ENCODE results near the gene USH1C. TPM values are rescaled to one million over a fixed set of nuclear protein-coding genes. Genes with fewer than 3 reads are reported as not detected.

USH1C gene
- total RNA-seq, 2 donors from 2014 or later, result not detected

GRCh38 chr11:17528181-17528691 is 16.0 kb downstream of the USH1C start:
- Histone ChIP-seq H3K27me3 (replicated peaks; ENCODE audit: insufficient read depth) (no peaks in the 10 kb centered on the region), H3K36me3 (no peaks in the 10 kb centered on the region), H3K4me1 (replicated peaks) (no peaks in the 10 kb centered on the region), H3K27ac (no peak overlapping the region), H3K9me3 (no peaks in the 10 kb centered on the region), H3K4me3 (no peak overlapping the region)
- 62% methylated on average over 9 of the region's 9 CpGs for WGBS
- no peak for DNase-seq (ENCODE audit: low spot score)
- intact Hi-C loops (cut with DNase I), result no loop called here
- TF ChIP-seq CTCF (IDR thresholded peaks at IDR 0.05), result peak in 2 of 4 experiments; percentile 24 to 43
- TF ChIP-seq POLR2AphosphoS5 (IDR thresholded peaks at IDR 0.05), result no peak

- no peak overlapping the region for H3K4me3 ChIP-seq
- WGBS, result 82% methylated on average over 3 of the region's 3 CpGs
- H3K9me3 ChIP-seq, result no peaks in the 10 kb centered on the region
- no peaks in the 10 kb centered on the region for H3K4me1 ChIP-seq (replicated peaks)
- TF ChIP-seq POLR2AphosphoS5 (IDR thresholded peaks at IDR 0.05) (no peak), CTCF (IDR thresholded peaks at IDR 0.05) (no peak), POLR2A (IDR thresholded peaks at IDR 0.05) (no peak)
- intact Hi-C loops (cut with DNase I), result no loop called here
- no peaks in the 10 kb centered on the region for H3K36me3 ChIP-seq
- DNase-seq (ENCODE audit: low spot score), result no peak
- no peak overlapping the region for H3K27ac ChIP-seq
- H3K27me3 ChIP-seq (replicated peaks; ENCODE audit: insufficient read depth), result no peaks in the 10 kb centered on the region
These were observed 16.6 kb downstream of the USH1C start for GRCh38 chr11:17527628-17527995.

GRCh38 chr11:17526931-17527627 is 17.1 kb downstream of the USH1C start:
- TF ChIP-seq CTCF (IDR thresholded peaks at IDR 0.05) (no peak), POLR2AphosphoS5 (IDR thresholded peaks at IDR 0.05) (no peak), POLR2A (IDR thresholded peaks at IDR 0.05) (no peak)
- intact Hi-C loops (cut with DNase I), result no loop called here
- H3K9me3 ChIP-seq, result no peaks in the 10 kb centered on the region
- no peaks in the 10 kb centered on the region for H3K27me3 ChIP-seq (replicated peaks; ENCODE audit: insufficient read depth)
- H3K4me1 ChIP-seq (replicated peaks), result no peaks in the 10 kb centered on the region
- H3K36me3 ChIP-seq, result no peaks in the 10 kb centered on the region
- H3K27ac ChIP-seq, result no peak overlapping the region
- 82% methylated on average over 16 of the region's 20 CpGs for WGBS
- no peak overlapping the region for H3K4me3 ChIP-seq
- DNase-seq (ENCODE audit: low spot score), result no peak

GRCh38 chr11:17526326-17526725 is 17.9 kb downstream of the USH1C start:
- Histone ChIP-seq H3K9me3 (no peaks in the 10 kb centered on the region), H3K36me3 (no peaks in the 10 kb centered on the region), H3K4me1 (replicated peaks) (no peaks in the 10 kb centered on the region), H3K27me3 (replicated peaks; ENCODE audit: insufficient read depth) (no peaks in the 10 kb centered on the region), H3K4me3 (no peak overlapping the region), H3K27ac (no peak overlapping the region)
- intact Hi-C loops (cut with DNase I), result no loop called here
- DNase-seq (ENCODE audit: low spot score), result no peak
- WGBS, result 89% methylated on average over 13 of the region's 13 CpGs
- TF ChIP-seq POLR2A (IDR thresholded peaks at IDR 0.05) (no peak), POLR2AphosphoS5 (IDR thresholded peaks at IDR 0.05) (no peak), CTCF (IDR thresholded peaks at IDR 0.05) (no peak)

GRCh38 chr11:17525570-17525969 is 18.6 kb downstream of the USH1C start:
- no peak for DNase-seq (ENCODE audit: low spot score)
- H3K4me3 ChIP-seq, result no peak overlapping the region
- intact Hi-C loops (cut with DNase I), result no loop called here
- no peaks in the 10 kb centered on the region for H3K9me3 ChIP-seq
- H3K36me3 ChIP-seq, result no peaks in the 10 kb centered on the region
- H3K4me1 ChIP-seq (replicated peaks), result no peaks in the 10 kb centered on the region
- no peaks in the 10 kb centered on the region for H3K27me3 ChIP-seq (replicated peaks; ENCODE audit: insufficient read depth)
- 83% methylated on average over 4 of the region's 4 CpGs for WGBS
- TF ChIP-seq POLR2AphosphoS5 (IDR thresholded peaks at IDR 0.05) (no peak), POLR2A (IDR thresholded peaks at IDR 0.05) (no peak), CTCF (IDR thresholded peaks at IDR 0.05) (no peak)
- H3K27ac ChIP-seq, result no peak overlapping the region

Measured in prostate gland (tissue), 2 donors.